HEK293T (cell line): ENCODE results near the gene VTN.

Source experiments
- CTCF ChIA-PET: fragments of 350-600 bp; formaldehyde crosslinking; extraction: SDS; loops from one replicate; lab custom pipeline; 2021; ENCODE audit warnings: antibody characterized with exemption, inconsistent platforms; lab: Yijun Ruan, JAX
- POLR2A ChIA-PET: fragments of 350-600 bp; formaldehyde crosslinking; extraction: SDS; loops from one replicate; lab custom pipeline; 2020; ENCODE audit warnings: antibody characterized with exemption, inconsistent platforms; lab: Yijun Ruan, JAX
- DNase-seq: peaks from one replicate; pipeline ENCODE4 v3.0.0; 2012; ENCODE audit warnings: mixed read lengths; ENCODE audit errors: extremely low spot score
- ARNT ChIP-seq: fragments of 450-650 bp; IDR thresholded peaks from 2 replicates; pipeline ENCODE4 v1.6.1; 2017; ENCODE audit warnings: mild to moderate bottlenecking
- BHLHE40 ChIP-seq: fragments of 450-650 bp; IDR thresholded peaks from 2 replicates; pipeline ENCODE4 v1.6.1; 2016; ENCODE audit warnings: mild to moderate bottlenecking, moderate library complexity, borderline replicate concordance
- CTBP1 ChIP-seq: fragments of 450-650 bp; IDR thresholded peaks from 2 replicates; pipeline ENCODE4 v1.6.1; 2016; ENCODE audit warnings: borderline replicate concordance
- ELF4 ChIP-seq: fragments of 450-650 bp; IDR thresholded peaks from 2 replicates; pipeline ENCODE4 v1.6.1; 2017; ENCODE audit warnings: antibody characterized with exemption
- FOXA1 ChIP-seq: fragments of 450-650 bp; IDR thresholded peaks from 2 replicates; pipeline ENCODE4 v1.6.1; 2016; ENCODE audit warnings: mild to moderate bottlenecking
- FOXK2 ChIP-seq: fragments of 450-650 bp; IDR thresholded peaks from 2 replicates; pipeline ENCODE4 v1.6.1; 2016; ENCODE audit warnings: mild to moderate bottlenecking
- FOXM1 ChIP-seq: fragments of 450-650 bp; IDR thresholded peaks from 2 replicates; pipeline ENCODE4 v1.6.1; 2017; ENCODE audit warnings: mild to moderate bottlenecking, borderline replicate concordance
- HDGF ChIP-seq: fragments of 450-650 bp; IDR thresholded peaks from 2 replicates; pipeline ENCODE4 v1.6.1; 2017; ENCODE audit warnings: antibody characterized with exemption, borderline replicate concordance
- L3MBTL2 ChIP-seq: fragments of 450-650 bp; conservative IDR thresholded peaks from 2 replicates; pipeline ENCODE4 v1.6.1; 2016; ENCODE audit warnings: mild to moderate bottlenecking
- LEF1 ChIP-seq: fragments of 450-650 bp; IDR thresholded peaks from 2 replicates; pipeline ENCODE4 v1.6.1; 2017; ENCODE audit warnings: mild to moderate bottlenecking, borderline replicate concordance
- NFRKB ChIP-seq: fragments of 450-650 bp; IDR thresholded peaks from 2 replicates; pipeline ENCODE4 v1.6.1; 2016; ENCODE audit warnings: mild to moderate bottlenecking, moderate library complexity
- PKNOX1 ChIP-seq: fragments of 450-650 bp; IDR thresholded peaks from 2 replicates; pipeline ENCODE4 v1.6.1; 2016
- SP1 ChIP-seq: fragments of 450-650 bp; IDR thresholded peaks from 2 replicates; pipeline ENCODE4 v1.6.1; 2017
- SUZ12 ChIP-seq: fragments of 450-650 bp; IDR thresholded peaks from 2 replicates; pipeline ENCODE4 v1.6.1; 2016; ENCODE audit warnings: mild to moderate bottlenecking
- TARDBP ChIP-seq: fragments of 450-650 bp; IDR thresholded peaks from 2 replicates; pipeline ENCODE4 v1.6.1; 2016
- ZNF384 ChIP-seq: fragments of 450-650 bp; IDR thresholded peaks from 2 replicates; pipeline ENCODE4 v1.6.1; 2016

VTN gene

GRCh38 chr17:28363186-28363585 lies 6.9 kb downstream of the VTN start:
- ChIA-PET POLR2A (no interaction called here), CTCF (no interaction called here)
- TF ChIP-seq FOXK2 (no peak), BHLHE40 (no peak), FOXM1 (no peak), ZNF384 (no peak), FOXA1 (no peak), LEF1 (no peak), SUZ12 (no peak), ARNT (no peak)
- no peak for DNase-seq

GRCh38 chr17:28357901-28358197 lies 12.3 kb downstream of the VTN start:
- no peak for DNase-seq
- no peak for TF ChIP-seq SP1
- no peak for TF ChIP-seq ARNT
- TF ChIP-seq BHLHE40 = no peak
- no peak for TF ChIP-seq NFRKB
- no peak for TF ChIP-seq ELF4
- no peak for TF ChIP-seq FOXM1
- TF ChIP-seq FOXA1 = no peak
- no peak for TF ChIP-seq PKNOX1
- TF ChIP-seq LEF1 = no peak
- no peak for TF ChIP-seq FOXK2
- no peak for TF ChIP-seq L3MBTL2
- no peak for TF ChIP-seq TARDBP
- TF ChIP-seq CTBP1 = no peak
- TF ChIP-seq HDGF = no peak
- TF ChIP-seq ZNF384 = no peak
- no peak for TF ChIP-seq SUZ12
- ChIA-PET CTCF (interaction anchor here (0.6 to 1.0 kb wide), 2 partner anchors 9 to 54 kb away, joined by 3 to 6 read pairs; no protein-coding TSS in a partner anchor), POLR2A (interaction anchor here (0.6 to 3.8 kb wide), 14 partner anchors 11 to 317 kb away, joined by 3 to 64 read pairs (median 4); partner anchors contain the start of genes IFT20, SARM1, SLC46A1 and TNFAIP1)

- TF ChIP-seq ZNF384 (no peak), CTBP1 (peak; percentile 34; the same call in 1 of the 2 replicates), BHLHE40 (no peak), L3MBTL2 (peak; percentile 58), PKNOX1 (peak; percentile 65), ELF4 (peak; percentile 80), ARNT (no peak), LEF1 (0 out of 2 replicates have a peak, but pooled peaks have one; percentile 23)
- DNase-seq = peak; percentile 92
- CTCF ChIA-PET = interaction anchor here (0.6 to 1.0 kb wide), 3 partner anchors 9 to 119 kb away, joined by 3 to 6 read pairs (median 3); no protein-coding TSS in a partner anchor
- POLR2A ChIA-PET = interaction anchor here (0.6 to 3.8 kb wide), 15 partner anchors 10 to 1942 kb away, joined by 3 to 64 read pairs (median 4); partner anchors contain the start of genes IFT20, SARM1, SLC46A1 and TNFAIP1
Observed at GRCh38 chr17:28357061-28357900, 12.8 kb downstream of the VTN start, which contains the start of gene POLDIP2. Gene POLDIP2, minus strand, starts transcription at chr17:28357527. Its CDS starts 79 bp downstream, at chr17:28357448.

GRCh38 chr17:28350271-28350670 lies 19.8 kb downstream of the VTN start:
- ChIA-PET CTCF (no interaction called here), POLR2A (interaction anchor here (0.8 to 1.0 kb wide), 2 partner anchors 15 to 67 kb away, joined by 3 read pairs; partner anchors contain the start of genes IFT20 and TNFAIP1)
- TF ChIP-seq ARNT (no peak), PKNOX1 (no peak), SP1 (no peak), ZNF384 (no peak), NFRKB (no peak), LEF1 (no peak), ELF4 (no peak), HDGF (no peak), FOXA1 (no peak), L3MBTL2 (no peak), TARDBP (no peak)
- DNase-seq = no peak

GRCh38 chr17:28348979-28349378 lies 21.1 kb downstream of the VTN start:
- no peak for DNase-seq
- ChIA-PET CTCF (no interaction called here), POLR2A (interaction anchor here (4.0 kb wide), 1 partner anchor 8 kb away, joined by 36 read pairs; the partner anchor contains the start of gene POLDIP2)
- TF ChIP-seq BHLHE40 (no peak), TARDBP (no peak), ELF4 (no peak), HDGF (no peak), CTBP1 (no peak), PKNOX1 (no peak), ZNF384 (no peak), NFRKB (no peak), SP1 (no peak), LEF1 (no peak)
